Fibroblast of villous mesenchyme (primary cell): ENCODE results near the gene PLCL2. TPM values are rescaled to one million over a fixed set of nuclear protein-coding genes. Genes with fewer than 3 reads are reported as not detected.
A peak's percentile ranks its signal among the peaks of the same experiment; 100 is the strongest.
"Not testable (repeated sequence)": the region's sequence is repeated elsewhere in the genome, so short reads cannot be mapped to it uniquely, and the experiment has no call there.

Experiments
- DNase-seq: peaks from one replicate; pipeline ENCODE4 v3.0.0-alpha.2; 2010; ENCODE audit warnings: low read depth
- H3K4me3 ChIP-seq: 2 replicates; pipeline ENCODE4 v1.5.1; 2011; ENCODE audit warnings: low read depth, mild to moderate bottlenecking, low read length
- total RNA-seq: library from RNA; depleted of rRNA; stranded (reverse); fragments of >200 nt; gene quantifications from 2 replicates; pipeline ENCODE4 v1.2.3, GENCODE V29; 2012
- TF ChIP-seq, protein P1 (sequence below): IDR thresholded peaks from 2 replicates; pipeline ENCODE4 v1.5.1; 2012; ENCODE audit warnings: low read depth, mild to moderate bottlenecking, low read length; ENCODE audit not compliant: insufficient read depth

Gene PLCL2
- total RNA-seq, 1 donor, result 5.6 TPM

DNA sequence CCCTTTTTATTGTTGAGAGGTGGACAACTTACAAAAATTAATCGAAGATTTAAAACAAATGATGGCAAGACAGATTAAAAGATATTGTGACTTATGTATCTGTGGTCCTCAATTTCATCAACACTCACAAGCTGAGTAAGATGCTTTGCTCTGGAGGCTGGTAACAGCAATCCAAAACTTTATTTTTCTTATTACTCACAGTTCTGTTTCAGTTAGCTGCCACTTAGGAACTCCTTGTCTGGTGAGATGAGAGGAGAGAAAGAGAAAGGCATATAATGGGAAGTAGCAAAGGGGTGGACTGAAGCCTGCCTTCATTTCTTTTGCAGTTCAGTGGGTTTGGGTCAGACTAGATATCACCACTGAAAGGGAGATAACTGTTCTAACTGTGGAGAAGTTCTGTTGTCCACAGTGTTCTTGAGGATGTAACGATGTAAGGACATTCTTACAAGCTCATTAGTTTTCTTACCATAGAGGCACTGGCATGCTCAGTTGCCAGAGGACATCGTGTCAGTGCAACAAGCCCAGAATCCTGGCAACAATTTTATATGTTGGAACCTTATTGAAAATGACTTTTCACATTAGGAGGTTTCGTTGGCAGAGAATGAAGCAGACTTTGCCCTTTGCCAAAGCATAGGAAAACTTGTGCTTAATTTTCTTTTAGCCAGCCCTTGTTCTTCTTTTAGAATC lies 93.6 kb downstream of the PLCL2 start:
- no peak overlapping the region for H3K4me3 ChIP-seq
- TF ChIP-seq, protein P1, sequence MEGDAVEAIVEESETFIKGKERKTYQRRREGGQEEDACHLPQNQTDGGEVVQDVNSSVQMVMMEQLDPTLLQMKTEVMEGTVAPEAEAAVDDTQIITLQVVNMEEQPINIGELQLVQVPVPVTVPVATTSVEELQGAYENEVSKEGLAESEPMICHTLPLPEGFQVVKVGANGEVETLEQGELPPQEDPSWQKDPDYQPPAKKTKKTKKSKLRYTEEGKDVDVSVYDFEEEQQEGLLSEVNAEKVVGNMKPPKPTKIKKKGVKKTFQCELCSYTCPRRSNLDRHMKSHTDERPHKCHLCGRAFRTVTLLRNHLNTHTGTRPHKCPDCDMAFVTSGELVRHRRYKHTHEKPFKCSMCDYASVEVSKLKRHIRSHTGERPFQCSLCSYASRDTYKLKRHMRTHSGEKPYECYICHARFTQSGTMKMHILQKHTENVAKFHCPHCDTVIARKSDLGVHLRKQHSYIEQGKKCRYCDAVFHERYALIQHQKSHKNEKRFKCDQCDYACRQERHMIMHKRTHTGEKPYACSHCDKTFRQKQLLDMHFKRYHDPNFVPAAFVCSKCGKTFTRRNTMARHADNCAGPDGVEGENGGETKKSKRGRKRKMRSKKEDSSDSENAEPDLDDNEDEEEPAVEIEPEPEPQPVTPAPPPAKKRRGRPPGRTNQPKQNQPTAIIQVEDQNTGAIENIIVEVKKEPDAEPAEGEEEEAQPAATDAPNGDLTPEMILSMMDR, result no peak
- peak; percentile 6 for DNase-seq

DNA sequence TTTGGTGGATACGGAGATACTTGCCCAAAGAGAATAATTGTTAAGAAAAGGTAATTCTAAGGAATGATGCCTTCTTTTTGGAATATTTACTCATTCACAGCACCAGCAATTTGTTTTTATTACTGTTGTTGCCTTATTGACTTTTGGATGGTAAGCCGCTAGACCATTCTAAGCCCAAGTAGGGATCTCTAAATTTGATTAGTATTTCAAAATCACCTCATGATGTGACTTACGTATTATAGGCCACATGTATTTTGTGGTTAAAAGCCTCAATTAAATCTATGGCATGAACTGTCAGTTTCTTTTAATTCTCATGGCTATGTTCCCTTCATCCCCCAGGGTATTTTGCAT lies 94.1 kb downstream of the PLCL2 start:
- TF ChIP-seq, protein P1, result no peak
- no peak overlapping the region for H3K4me3 ChIP-seq
- DNase-seq, result no peak

DNA sequence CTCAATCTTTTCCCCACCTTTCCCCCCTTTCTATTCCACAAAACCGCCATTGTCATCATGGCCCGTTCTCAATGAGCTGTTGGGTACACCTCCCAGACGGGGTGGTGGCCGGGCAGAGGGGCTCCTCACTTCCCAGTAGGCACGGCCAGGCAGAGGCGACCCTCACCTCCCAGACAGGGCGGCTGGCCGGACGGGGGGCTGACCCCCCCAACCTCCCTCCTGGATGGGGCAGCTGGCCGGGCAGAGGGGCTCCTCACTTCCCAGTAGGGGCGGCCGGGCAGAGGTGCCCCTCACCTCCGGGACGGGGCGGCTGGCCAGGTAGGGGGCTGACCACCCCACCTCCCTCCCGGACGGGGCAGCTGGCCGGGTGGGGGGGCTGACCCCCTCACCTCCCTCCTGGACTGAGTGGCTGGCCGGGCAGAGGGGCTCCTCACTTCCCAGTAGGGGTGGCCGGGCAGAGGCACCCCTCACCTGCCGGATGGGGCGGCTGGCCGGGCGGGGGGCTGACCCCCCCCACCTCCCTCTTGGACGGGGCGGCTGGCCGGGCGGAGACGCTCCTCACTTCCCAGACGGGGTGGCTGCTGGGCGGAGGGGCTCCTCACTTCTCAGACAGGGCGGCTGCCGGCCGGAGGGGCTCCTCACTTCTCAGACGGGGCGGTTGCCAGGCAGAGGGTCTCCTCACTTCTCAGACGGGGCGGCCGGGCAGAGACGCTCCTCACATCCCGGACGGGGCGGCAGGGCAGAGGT lies 95.2 kb downstream of the PLCL2 start:
- not testable (repeated sequence) for H3K4me3 ChIP-seq, DNase-seq

DNA sequence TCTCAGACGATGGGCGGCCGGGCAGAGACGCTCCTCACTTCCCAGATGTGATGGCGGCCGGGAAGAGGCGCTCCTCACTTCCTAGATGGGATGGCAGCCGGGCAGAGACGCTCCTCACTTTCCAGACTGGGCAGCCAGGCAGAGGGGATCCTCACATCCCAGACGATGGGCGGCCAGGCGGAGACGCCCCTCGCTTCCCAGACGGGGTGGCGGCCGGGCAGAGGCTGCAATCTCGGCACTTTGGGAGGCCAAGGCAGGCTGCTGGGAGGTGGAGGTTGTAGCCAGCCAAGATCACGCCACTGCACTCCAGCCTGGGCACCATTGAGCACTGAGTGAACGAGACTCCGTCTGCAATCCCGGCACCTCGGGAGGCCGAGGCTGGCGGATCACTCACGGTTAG lies 95.8 kb downstream of the PLCL2 start:
- DNase-seq, H3K4me3 ChIP-seq: not testable (repeated sequence)

DNA sequence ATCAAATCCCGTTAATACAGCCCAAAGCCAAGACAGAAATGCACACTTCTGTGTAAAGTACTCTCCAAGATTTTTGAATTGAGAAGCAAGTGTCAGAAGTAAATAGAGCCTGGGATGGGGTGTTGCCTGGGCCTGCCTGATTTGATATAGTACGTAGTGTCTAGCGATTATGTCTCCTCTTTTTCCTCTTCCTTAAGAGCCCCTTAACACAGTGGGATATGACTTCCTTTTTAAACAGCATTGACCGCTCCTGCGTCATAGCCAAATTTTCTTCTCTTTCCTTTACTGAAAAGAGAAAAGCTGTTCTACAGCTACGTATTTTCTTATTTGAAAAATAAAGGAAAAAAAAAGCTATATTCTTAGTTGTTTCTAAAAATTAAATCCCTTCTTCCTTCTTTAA lies 97.7 kb downstream of the PLCL2 start:
- DNase-seq, result no peak
- H3K4me3 ChIP-seq, result no peak overlapping the region
- TF ChIP-seq, protein P1, result no peak

DNA sequence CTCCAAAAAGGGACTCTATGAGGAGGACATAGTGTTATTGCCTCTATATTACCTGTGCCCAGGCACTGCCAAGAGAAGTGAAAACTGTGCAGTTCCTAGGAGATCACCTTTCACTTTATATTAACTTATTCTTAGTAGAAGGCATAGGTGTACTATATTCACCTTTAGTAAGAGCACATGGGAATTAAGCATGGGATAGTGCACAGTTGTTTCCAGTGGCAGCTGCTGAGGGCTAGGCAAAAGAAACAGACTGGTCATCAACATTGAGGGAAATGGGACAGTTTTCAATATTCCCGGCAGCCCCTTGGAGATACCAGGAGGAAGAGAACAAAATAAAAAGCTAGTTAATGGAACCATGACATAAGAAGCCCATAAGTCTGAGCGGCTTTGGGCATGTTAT lies 100.9 kb downstream of the PLCL2 start:
- H3K4me3 ChIP-seq, result no peak overlapping the region
- DNase-seq, result no peak
- TF ChIP-seq, protein P1, result no peak

DNA sequence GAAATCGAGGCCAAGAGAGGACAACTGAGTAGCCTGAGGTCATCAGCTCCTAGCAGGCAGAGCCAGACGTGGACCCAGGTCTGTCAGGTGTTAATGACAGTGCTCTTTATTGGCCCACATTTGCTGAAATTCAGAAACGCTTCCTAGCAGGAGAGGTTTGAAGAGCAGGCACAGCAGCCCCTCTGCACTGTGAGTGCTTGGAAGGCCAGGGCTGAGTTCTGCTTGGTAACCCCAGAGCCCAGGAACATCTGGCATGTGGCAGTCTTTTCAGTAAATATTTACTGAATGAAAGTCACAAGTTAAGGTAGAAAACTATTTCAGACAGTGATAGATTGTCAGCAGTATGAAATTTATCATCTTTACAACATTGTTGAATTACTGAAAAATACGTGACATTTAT lies 102.4 kb downstream of the PLCL2 start:
- no peak overlapping the region for H3K4me3 ChIP-seq
- TF ChIP-seq, protein P1, result no peak
- DNase-seq, result no peak

DNA sequence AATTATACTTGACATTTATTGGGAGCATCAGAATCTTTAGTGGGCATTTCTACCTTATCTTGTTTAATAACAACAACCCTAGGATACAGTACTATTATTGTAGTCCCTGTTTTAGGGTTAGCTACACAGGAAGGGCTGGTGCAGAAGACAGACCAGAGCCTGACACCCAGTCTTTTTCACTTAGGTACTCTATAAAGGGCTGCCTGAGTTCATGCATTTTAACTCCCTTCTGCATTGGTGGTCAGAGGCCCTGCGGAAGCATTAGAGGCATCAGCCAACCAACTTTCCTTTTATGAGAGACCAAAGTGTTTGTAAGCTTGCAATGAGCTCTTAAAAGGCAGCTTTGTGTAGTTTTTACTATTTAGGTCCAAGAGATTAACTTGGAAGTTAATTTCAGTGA lies 105.4 kb downstream of the PLCL2 start:
- TF ChIP-seq, protein P1, result no peak
- DNase-seq, result no peak
- H3K4me3 ChIP-seq, result no peak overlapping the region
